ENCODE data around the gene TMEM245.
"Not testable (repeated sequence)": the region's sequence is repeated elsewhere in the genome, so short reads cannot be mapped to it uniquely, and the experiment has no call there.

Gene TMEM245

GRCh38 chr9:109132567-109133021 is 12.8 kb upstream of the TMEM245 start:
- no peak for DNase-seq (ENCODE audit: low read depth in 2 of 2)

- no peak for DNase-seq (ENCODE audit: low read depth in 2 of 2)
These were observed 9.9 kb upstream of the TMEM245 start for GRCh38 chr9:109129470-109130197.

- DNase-seq (ENCODE audit: low read depth in 2 of 2), result not testable (repeated sequence)
These were observed 6.9 kb upstream of the TMEM245 start for GRCh38 chr9:109126671-109127070.

- DNase-seq (ENCODE audit: low read depth in 2 of 2), result no peak
These were observed 4.4 kb upstream of the TMEM245 start for GRCh38 chr9:109124121-109124520.

GRCh38 chr9:109122726-109123621 is 3.2 kb upstream of the TMEM245 start:
- no peak for DNase-seq (ENCODE audit: low read depth in 2 of 2)

- no peak for DNase-seq (ENCODE audit: low read depth in 2 of 2)
These were observed 1.6 kb upstream of the TMEM245 start for GRCh38 chr9:109121232-109121796.

- DNase-seq (ENCODE audit: low read depth in 2 of 2), result no peak
These were observed 550 bp upstream of the TMEM245 start for GRCh38 chr9:109120204-109120789.

GRCh38 chr9:109118808-109119438 is 824 bp downstream of the TMEM245 start:
- DNase-seq (ENCODE audit: low read depth in 2 of 2), result no peak

- peak in 1 of 2 donors; percentile 35 for DNase-seq (ENCODE audit: low read depth in 2 of 2)
These were observed 1.6 kb downstream of the TMEM245 start for GRCh38 chr9:109117856-109118807.

GRCh38 chr9:109115931-109116526 is 3.7 kb downstream of the TMEM245 start:
- no peak for DNase-seq (ENCODE audit: low read depth in 2 of 2)

GRCh38 chr9:109114670-109115069 is 5.1 kb downstream of the TMEM245 start:
- no peak for DNase-seq (ENCODE audit: low read depth in 2 of 2)

- DNase-seq (ENCODE audit: low read depth in 2 of 2), result no peak
These were observed 5.7 kb downstream of the TMEM245 start for GRCh38 chr9:109113892-109114609.

GRCh38 chr9:109113254-109113653 is 6.5 kb downstream of the TMEM245 start:
- DNase-seq (ENCODE audit: low read depth in 2 of 2), result no peak

- no peak for DNase-seq (ENCODE audit: low read depth in 2 of 2)
These were observed 9.3 kb downstream of the TMEM245 start for GRCh38 chr9:109110329-109111021.

- DNase-seq (ENCODE audit: low read depth in 2 of 2), result no peak
These were observed 9.8 kb downstream of the TMEM245 start for GRCh38 chr9:109109967-109110328.

GRCh38 chr9:109108318-109108717 is 11.4 kb downstream of the TMEM245 start:
- no peak for DNase-seq (ENCODE audit: low read depth in 2 of 2)

GRCh38 chr9:109107402-109108240 is 12.1 kb downstream of the TMEM245 start:
- DNase-seq (ENCODE audit: low read depth in 2 of 2), result no peak

GRCh38 chr9:109101810-109102209 is 17.9 kb downstream of the TMEM245 start:
- DNase-seq (ENCODE audit: low read depth in 2 of 2), result no peak
